GM19193 (cell line): Measurements from ENCODE around the gene CDH22.

Source experiments
- POLR2A ChIP-seq: IDR thresholded peaks from 4 replicates; pipeline ENCODE4 v1.6.1; 2011; ENCODE audit not compliant: insufficient read depth, insufficient read length; ENCODE audit errors: extremely low read depth

CDH22 gene

DNA sequence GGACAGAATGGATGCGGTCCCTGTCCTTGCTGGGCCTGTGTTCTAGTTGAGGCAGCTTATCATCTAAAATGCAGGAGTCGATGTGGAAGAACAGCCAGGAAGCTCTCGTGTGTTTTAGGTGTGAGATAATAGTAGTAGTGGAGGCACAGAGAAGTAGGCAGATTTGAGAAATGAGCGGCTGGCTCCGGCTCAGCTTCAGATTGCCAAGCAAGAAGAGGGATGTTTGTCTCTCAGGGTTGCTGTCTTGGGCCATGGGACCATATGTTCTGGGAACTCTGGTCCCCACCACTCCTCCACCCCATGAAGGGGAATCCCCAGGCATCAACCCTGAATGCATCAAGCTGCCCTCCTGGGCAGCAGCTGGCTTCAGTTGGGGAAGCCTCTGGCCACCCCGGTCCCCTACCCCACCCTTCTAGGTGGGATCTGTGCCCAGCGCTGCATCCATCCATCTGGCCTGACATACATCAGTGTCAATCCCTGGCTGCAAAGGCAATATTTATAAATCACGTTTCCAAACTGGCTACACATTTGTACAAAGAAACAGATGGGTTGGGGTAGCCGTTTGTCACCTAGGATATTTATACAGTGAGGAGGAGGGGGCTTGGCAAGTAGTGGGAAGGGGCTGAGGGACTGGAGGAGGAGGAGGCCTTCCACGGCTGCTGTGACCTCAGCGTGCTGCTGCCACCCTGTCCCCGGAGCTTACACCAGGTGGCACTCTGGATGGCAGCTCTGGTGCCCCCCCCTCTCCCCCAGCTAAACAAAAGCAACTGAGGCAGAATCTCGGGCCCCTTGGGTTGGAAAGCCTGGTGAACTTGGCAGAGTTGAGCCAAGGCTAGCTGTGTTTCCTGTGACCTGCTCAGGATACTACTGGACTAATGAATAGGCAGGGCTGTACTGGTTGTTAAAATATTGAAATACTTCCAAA is 125.8 kb downstream of the CDH22 start:
- TF ChIP-seq POLR2A = no peak

DNA sequence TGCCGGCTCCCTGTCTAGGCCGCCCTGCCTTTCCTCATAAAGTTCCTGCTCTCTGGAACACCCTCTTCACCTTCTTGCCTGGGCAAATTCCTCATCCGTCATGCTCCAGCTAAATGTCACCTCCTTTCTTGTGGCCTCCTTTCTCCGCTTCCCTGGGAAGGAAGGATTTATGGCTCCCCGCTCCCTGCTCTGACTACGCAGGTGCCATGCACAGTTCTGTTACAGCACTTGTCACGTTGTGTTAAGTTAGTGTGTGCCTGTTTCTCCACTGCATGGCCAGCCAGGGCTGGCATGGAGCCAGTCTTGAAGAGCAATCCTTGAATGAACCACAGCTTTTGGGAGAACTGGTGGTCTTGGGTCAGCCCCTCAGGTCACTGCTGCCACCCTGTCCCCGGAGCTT is 128.4 kb downstream of the CDH22 start:
- no peak for TF ChIP-seq POLR2A

DNA sequence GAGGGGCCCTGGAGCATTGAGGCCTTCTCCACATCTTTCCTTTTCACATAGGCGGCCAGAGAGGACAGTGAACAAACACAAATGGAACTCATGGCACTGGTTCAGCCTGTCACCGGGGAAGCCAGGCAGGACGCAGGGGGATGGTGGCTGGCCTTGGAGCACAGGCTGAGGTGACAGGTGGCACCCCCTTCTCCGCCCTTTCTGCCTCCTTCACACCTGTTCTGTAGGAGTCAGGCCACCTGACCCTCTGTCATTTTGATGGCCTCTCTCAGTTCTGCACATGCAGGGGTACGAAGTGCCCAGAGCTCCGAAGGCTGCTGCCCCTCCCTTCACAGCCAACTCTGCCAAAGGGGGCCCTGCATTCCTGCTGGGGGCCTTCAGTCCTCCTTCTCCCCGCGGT is 129.4 kb downstream of the CDH22 start:
- TF ChIP-seq POLR2A = no peak

DNA sequence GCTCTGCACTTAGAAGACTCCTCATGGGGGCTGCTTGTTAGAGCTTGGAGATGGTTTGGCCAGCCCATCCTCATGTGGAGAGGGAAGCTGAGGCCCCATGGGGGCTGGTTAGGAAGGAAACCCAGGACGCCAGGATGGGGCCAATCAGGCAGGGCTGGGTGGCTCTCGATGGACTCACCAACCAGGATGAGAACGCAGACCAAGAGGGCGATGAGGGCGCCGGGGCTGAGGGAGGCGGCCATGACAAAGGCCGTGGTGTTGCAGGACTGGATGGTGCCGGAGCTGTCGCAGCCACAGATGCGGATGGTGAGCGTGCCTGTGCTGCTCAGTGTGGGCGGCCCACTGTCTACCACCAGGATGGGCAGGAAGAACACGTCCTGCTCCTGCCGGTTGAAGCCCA is 130.5 kb downstream of the CDH22 start:
- TF ChIP-seq POLR2A = no peak

DNA sequence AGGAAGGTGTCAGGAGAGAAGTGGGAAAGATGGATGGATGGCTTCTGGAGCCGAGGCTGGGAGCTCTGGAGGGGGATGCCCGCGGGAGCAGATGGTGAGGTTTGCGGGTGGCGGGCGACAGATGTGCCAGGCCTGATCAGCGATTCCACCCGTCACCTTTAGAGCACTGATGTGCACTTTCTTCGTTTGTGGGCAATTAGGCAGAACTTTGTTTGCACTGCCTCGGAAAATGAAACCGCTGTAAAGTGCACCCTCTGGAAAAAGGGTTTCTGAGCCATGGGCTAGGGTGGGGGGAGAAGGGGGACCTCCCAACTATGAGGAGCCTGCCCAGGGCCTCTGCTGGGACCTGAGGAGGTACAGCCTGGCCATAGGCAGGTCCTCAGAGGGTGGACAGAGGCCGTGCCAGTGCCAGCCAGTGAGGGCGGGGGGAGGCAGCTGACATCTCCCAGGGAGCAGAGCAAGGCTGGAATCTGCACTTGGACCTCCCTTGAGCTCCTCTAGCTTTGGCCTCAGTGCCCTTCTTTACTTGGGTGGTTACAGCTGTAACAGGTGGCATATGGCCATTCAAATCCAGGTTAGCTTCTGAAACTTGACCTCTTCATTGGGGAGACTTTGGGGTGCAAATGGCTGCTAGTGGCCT is 131.4 kb downstream of the CDH22 start:
- no peak for TF ChIP-seq POLR2A

DNA sequence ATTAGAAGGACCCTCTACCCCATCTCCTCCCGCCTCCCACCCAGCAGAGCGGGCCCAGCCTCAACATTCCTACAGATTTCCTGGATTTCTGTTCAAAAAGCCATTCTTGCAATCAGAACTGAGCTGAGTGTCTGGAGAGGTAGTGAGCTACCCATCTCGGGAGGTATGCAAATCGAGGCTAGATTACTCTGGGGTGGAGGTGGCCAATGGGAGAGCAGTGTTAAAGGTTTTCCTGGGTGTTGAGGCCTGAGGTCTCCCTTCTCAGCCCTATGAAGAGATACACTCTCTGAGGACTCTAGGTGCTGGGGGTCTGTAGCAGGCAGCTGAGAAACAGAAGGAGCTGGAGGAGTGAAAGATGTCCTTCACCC is 133.2 kb downstream of the CDH22 start:
- TF ChIP-seq POLR2A = no peak

DNA sequence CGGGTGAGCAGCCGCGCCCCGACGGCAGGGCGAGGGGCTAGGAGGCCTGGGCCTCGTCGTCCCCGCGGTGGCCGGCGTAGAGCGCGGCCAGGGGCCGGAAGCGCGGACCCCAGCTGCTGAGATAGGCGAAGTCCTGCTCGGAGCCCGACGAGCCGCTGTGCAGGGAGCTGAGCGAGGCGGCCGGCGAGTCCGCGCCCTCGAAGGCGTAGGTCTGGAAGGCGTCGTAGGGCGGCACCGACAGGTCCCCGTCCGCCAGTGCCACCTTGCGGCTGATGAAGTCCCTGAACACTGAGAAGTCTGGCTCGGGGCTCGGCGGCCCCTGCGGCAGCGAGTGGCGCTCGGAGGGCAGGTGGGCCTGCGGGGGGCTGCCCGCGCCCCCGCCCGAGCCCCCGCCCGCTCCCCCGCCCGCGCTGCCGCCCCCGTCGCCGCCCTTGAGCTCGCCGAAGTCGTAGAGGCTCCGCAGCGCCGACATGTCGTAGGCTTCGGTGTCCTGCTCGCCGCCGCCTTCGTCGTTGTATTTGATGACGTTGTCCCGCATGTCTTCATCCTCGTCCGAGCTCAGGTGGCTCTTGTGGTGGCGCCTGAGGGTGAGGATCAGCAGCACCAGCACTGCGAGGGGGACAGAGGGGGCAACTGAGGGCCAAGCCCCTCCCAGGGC is 133.7 kb downstream of the CDH22 start:
- no peak for TF ChIP-seq POLR2A

DNA sequence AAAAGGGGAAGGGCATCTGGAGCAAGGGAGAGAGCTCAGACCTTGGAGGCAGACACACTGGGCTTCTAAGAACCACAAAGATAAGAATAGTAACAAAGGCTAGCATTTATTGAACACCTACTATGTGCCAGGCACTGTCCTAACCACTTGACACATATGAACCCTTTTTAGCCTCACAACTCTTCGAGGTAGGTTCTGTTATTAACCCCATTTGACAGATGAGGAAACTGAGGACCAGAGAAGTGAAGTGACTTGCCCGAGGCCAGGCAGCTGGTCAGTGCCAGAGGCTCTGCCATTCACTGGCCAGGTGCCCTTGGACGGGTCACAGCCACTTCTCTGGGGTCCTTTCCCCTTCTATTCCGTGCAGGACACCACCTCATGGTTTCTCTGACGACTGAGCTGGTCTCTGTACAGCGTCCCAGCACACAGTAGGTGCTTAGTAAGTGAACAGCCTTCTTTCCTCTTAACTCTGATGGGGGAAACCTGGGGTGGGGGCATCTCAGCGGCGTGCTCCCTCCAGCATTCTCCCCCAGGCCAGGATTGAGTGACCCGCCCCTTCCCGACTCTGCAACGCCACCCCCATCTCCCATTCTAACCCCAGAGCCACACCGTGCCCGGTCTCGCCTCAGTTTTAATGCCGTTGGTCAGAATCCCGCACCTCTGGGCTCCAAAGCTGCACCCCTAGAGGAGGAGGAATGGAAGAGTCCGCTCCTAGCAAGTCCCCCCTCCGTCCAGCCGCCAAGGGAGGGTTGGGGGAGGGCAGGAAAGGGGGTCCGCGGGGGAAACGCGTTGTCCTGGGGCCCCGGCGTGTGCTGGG is 134.4 kb downstream of the CDH22 start:
- no peak for TF ChIP-seq POLR2A

DNA sequence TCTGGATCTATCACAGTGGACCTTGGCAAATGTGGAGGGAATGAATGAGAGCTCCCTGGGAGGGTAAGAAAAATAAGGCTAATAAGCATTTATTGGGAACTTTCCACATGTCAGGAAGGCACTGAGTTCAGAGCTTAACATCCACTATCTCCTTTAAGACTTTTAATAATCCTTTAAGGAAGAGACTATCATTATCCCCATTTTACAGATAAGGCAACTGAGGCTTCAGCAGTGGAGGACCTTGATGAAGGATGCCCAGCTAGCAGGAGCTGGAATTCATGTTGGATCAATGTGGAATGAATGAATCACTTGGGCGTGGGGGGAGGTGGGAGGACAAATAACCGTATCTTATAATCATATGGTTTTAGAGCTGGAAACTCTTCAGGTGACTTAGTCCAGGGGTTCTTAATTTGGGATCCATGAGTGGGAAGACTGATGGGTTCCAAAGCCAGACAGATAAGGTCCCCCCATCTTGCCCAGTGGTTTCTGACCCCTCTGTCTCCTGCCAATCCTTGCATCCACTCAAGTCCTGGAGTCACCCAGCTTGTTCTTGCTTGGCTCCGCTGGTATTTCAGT is 135.2 kb downstream of the CDH22 start:
- no peak for TF ChIP-seq POLR2A

DNA sequence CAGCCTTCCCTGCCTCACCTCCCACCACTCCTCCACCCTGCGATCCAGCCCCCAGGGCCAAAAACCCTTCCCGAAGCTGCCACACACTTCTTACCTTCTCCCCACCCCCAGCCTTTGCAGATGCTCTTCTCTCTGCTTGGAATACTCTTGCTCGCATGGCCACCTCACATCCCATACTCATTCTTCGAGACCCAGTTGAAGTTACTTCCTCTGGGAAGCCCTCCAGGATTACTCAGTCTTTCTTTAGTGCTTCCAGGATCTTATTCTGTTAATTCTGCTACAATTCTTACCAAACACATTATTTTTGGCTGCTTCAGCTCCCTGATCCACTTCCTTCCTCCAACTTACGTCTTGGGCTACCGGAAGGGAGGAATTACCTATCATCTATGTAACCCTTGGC is 135.8 kb downstream of the CDH22 start:
- no peak for TF ChIP-seq POLR2A

DNA sequence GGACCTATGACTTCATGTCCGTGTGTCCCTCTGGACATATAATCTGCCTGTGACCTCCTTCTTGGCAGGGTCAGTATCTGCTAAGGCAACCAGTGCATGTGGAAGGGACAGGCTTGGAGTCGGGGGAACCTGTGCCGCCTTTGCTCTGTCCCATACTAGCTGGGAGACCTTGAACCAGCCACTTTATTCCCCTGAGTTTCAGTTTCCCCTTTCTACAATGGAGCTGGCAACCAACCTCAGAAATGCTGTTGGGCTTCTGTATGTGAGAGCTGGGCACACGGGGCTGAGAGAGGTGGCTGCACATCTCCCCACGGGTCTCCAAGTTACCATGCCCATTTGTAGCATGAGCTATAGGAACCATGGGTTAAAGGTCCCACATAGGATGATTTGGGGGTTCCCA is 136.4 kb downstream of the CDH22 start:
- TF ChIP-seq POLR2A = no peak

DNA sequence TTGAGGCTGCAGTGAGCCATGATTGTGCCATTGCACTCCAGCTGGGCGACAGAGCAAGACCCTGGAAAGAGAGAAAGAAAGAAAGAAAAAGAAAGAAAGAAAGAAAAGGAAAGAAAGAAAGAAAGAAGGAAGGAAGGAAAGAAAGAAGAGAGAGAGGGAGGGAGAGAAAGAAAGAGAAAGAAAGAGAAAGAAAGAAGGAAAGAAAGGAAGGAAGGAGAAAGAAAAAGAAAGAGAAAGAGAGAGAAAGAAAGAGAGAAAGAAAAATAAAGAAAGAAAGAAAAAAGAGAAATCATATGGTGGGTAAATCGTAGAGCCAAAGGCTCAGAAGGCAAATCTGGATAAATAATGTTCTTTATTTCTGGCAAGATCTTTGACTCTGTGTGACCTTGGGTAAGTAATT is 136.8 kb downstream of the CDH22 start:
- no peak for TF ChIP-seq POLR2A

DNA sequence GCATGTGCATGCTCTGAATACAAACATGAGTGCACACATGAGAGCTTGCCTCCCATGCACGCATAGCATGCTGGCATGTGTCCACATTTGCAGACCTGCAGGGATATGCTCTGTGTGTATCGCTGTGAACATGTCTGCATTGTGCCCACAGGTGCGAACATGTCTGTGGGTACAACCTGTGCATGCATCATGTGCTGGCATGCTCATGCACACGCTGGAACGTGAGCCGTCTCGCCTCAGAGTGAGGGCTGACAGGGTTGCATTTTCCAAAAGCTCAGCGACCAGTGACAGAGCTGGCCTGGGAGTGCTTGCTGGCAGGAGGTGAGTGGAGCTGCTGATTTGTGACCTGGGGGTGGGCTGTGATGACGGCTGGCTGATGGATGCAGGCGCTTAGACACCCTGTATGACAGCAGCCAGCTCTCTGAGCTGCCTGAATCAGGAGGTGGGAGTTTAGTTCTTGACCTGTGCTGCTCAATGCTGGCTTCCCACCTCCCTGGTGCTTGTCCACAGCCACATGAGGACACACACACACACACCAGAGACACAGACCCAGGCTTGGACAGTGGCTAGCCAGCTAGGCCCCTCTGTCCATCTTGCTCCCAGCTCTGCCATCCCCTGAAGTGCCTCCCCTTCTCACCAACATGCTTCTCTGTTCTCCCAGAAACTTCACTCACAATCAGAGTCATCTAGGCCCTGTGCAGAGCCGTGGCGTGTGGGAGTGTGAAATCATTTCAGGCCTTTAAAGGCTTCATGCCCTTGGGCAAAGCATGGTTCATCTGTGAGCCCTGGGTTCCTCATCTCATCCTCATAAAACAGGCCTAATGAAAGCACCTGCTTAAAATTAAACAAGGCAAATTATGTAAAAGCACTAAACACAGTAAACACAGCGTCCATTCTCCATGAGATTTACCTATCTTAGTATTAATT is 138.8 kb downstream of the CDH22 start:
- TF ChIP-seq POLR2A = no peak

DNA sequence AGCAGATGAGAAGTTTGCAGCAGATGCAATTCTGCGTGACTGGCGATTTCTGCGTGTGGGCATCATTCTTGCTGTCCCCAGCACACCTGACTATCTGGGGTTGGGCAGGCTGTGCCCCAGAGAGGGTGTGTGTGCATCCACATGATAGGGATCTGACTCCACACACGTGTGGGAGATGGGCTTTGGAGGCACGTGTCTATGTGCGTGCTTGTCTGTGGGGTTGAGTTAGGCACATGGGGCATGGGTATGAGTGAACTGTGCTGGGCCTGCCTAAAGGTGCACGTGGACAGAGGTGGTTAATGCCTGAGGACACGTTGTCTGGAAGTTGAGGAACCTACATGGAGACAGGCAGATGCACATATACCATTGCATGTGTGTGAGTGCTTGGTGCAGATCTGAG is 139.9 kb downstream of the CDH22 start:
- no peak for TF ChIP-seq POLR2A

DNA sequence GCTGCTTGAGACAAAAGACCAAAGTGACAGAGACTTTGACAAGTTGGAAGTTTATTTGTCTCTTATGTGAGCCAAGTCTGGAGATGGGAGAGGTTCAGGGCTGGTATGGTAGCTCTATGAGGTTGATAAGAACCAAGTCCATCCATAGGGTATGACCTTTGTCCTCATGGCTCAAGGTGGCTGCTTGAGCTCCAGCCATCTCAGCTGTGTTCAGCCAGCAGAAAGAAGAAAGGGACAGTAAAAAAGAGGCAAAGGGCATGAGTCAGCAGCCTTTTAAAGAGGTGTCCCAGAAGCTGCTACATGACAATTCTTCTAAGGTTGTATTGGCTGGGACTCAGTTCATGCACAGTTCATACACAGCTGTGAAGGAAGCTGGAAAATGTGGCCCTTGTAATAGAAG is 141.2 kb downstream of the CDH22 start:
- no peak for TF ChIP-seq POLR2A
